HG03432 (cell line): ENCODE data around the gene TMEM182.

Experiments used
- ATAC-seq: cut with Tn5 transposase; IDR thresholded peaks from one replicate; pipeline ENCODE4 v1.9.1; 2021; ENCODE audit warnings: mild to moderate bottlenecking, moderate library complexity; ENCODE audit not compliant: unreplicated experiment

Gene TMEM182

DNA sequence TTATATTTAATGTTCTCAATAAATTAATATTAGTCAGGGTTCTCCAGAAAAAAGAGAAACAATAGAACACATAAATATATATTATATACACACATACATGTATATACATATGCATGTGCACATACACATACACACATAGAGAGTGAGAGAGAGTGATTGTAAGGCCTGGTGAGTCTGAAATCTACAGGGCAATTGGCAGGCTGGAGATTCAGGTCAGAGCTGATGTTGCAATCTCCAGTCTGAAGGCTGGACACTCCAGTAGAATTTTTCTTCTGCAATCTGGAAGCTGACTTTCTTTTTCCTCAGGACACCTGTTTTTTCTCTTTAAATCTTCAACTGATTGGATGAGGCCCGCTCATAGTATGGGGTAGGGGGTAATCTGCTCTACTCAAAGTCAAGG, 3.2 kb downstream of the TMEM182 start:
- ATAC-seq: no peak

GRCh38 chr2:102768253-102768652, 6.4 kb downstream of the TMEM182 start:
- ATAC-seq: no peak

- no peak for ATAC-seq
Measured at GRCh38 chr2:102768892-102769291, 7.1 kb downstream of the TMEM182 start.

- no peak for ATAC-seq
Measured at GRCh38 chr2:102770506-102770905, 8.7 kb downstream of the TMEM182 start.

GRCh38 chr2:102771114-102771513, 9.3 kb downstream of the TMEM182 start:
- no peak for ATAC-seq

DNA sequence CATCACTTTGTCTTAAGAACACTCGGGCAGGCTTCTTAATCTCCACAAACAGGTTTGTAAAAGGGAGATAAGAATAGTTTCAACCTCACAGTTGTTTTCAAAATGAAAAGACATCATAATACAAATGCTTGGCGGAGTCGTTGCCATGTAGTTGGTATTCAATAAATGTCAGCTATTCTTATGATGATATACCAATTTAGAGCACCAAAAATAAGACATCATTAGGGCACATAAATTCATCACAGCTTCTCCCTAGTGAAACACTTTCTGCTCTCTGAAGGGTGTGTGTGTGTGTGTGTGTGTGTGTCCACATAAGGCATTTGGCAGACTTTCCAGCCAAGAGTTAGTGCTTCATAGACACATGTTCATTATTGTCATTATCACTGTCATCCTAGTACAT, 10.8 kb downstream of the TMEM182 start:
- no peak for ATAC-seq

- no peak for ATAC-seq
Measured at GRCh38 chr2:102773149-102773705, 11.4 kb downstream of the TMEM182 start.

DNA sequence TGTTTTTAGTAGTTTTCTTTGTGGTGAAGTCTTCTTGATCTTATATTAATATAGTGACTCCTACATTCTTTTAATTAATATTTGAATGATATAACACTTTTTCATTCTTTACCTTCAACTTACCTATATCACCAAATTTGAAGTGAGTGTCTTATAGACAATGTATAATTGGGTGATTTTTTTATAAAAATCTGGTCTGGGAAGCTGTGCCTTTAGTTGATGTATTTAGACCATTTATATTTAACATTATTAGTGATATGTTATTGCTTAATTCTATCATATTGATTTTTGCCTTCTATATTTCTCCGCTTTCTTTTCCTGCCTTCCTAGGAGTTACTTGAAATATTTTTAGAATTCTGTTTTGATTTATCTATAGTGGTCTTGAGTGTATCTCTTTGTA, 16.4 kb downstream of the TMEM182 start:
- ATAC-seq: no peak

DNA sequence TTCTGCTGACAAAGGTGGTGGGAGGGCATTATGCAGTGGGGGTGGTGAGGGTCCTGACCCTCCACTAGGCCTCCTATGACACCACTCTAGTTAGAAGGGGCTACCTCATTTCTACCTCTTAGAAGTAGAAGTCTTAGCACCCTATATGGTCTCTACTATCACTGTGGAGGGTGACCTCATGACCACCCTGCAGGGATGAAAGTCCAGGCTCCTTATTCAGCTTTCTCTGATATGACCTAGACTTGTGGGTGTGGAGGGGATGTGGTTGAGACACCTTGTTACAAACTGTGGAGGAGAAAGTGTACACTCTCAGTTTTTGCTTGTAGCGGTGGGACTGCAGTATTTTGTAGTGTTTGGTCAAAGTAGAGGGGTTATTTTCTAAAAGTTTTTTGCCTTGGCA, 18.6 kb downstream of the TMEM182 start:
- ATAC-seq: no peak

DNA sequence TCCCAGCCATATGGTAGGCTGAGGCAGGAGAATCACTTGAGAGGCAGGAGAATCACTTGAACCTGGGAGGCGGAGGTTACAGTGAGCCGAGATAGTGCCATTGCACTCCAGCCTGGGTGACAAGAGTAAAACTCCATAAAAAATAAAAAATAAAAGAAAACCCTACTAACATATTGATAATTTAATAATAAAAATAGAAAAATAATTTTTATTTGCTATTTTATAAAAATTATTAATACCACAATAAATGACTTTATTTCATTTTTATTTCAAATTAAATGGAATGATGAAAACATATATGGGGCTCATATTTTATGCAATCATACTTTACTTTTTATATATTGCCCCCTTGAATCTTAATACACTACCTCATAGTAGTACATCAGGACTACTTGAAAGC, 20.4 kb downstream of the TMEM182 start:
- ATAC-seq: no peak

DNA sequence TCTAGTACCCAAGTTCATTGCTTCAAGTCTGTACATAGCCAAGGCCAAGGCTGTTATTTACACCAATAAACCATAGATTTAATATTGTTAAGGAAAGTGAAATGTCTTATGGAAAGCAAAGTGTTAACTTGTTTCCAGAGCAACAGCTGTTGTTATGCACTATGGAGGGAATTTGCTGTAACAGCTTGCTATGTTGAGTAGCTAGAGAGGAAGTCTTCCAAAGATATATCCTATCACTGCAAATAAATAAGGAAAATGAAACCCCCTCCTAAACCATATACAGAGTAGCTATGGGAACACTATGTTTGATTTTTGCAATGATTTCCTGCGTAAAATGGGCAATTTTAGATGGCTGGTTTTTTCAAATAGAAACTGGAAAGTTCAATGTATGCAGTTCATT, 21.1 kb downstream of the TMEM182 start:
- ATAC-seq: no peak

DNA sequence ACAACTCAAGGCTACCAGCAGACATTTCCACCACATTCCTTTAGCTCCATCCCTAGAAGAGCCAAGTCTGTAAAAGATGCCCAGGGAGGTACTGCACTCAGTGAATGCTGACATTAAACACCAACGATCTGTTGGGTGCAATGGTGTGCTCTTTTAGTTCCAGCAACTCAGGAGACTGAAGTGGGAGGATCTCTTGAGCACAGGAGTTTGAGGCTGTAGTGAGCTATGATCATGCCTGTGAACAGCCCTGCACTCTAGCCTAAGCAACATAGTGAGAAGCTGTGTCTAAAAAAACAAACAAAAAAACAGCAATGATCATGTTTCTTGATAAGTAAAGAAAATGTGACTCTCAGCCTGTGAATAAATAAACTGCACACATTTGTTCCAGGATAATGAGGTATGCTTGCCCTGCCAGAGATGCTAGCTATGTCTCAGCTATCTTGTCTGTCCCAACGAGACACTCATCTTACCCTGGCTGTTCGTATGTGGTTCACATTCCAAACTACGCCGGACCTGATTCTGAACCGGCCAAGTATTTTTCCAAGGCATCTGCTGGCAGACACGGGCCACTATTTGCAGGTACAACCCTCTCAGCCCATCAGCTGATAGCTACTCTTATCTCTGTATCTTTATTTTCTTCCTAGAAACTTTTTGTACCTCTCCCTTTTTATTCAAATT, 21.8 kb downstream of the TMEM182 start:
- no peak for ATAC-seq

DNA sequence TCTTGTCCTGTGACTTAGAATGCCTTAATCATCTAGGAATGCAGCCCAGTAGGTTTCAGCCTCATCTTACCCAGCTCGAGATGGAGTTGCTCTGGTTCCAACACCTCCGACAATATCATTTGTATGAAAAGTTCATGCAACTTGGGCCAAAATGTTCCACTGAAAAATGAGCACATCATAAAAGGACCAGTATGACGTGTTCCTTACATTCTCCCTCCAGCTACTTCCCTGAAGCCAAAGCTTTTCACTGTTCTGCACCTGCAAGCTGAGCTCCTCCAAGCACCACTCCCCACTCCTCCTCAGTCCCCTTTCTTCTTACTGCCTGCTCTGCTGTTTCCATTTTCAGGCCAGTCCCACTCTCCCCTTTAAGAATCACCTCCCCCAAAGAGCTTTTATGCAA, 23.1 kb downstream of the TMEM182 start:
- no peak for ATAC-seq

GRCh38 chr2:102788216-102788884, 26.5 kb downstream of the TMEM182 start:
- ATAC-seq: no peak

GRCh38 chr2:102788885-102789260, 27.0 kb downstream of the TMEM182 start:
- no peak for ATAC-seq

- no peak for ATAC-seq
Measured at GRCh38 chr2:102789349-102790090, 27.7 kb downstream of the TMEM182 start.

- no peak for ATAC-seq
Measured at GRCh38 chr2:102790091-102790455, 28.2 kb downstream of the TMEM182 start.

DNA sequence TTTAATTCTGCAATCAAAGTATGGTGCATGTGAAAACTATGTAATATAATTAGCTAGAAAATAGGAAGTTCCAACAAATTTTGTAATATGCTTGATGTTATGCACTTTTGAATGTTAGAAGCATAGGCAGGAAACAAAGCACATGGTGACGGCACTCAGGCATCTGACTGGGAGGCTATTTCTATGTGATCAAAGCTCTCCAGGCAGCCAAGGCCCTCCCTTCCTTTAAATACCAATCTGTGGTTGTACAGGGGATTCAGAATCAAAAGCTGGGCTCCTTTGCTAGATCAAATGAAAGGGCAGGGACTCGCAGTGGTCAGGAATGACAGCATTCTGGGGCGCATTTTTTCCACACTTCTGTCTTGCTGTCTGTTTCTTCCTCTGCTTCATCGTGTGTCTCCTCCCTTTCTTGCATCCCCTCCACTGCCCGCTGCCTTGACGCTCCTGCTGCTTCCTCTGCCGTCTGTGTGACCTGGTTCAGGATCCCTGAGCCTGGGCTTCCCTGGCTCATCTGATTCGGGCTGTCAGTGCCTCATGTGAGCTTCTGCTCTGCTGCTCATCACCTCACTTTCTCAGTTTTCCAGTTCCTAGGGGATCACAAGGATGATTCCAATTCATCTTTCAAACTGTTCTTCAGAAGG, 30.9 kb downstream of the TMEM182 start:
- ATAC-seq: no peak

DNA sequence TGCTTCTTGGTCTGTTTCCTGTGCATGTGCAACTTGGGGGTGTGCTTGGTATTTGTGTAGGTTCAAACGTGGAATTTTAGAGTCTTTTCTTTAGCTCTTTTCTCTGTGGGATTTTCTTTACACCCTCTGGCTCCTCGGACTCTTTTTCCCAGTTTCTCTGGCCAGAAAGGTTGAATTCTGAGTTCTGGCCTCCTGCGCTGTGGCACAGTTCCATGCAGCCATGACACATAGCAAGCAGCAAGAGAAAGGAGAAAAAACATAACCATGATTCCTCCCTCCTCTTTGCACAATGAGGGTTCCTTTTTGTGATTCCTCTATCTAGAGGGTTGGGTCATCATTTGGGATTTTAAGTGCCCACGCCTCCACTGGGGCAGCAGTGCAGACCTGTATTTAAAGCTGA, 33.8 kb downstream of the TMEM182 start:
- ATAC-seq: no peak

DNA sequence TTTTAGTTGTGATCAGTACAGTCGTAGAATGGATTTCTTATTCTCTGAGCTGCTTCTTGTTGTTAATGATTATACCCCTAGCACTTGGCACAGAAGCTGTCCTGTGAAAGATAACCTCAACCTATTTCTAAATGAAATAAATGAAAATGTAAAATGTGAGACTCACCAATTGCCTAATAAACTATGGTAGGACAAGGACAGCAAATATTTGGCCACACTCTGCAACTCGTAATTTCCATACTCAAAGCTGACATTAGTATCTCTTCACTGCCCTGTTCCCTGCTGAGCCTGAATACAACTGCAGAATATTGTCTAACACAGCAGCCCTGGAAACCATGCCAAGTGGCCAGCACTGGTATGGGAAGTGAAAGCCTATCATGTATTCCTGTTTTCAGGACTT, 34.5 kb downstream of the TMEM182 start:
- ATAC-seq: no peak

GRCh38 chr2:102797486-102797885, 35.7 kb downstream of the TMEM182 start:
- ATAC-seq: no peak
